WTC11 (cell line): ENCODE data around the gene LCN1. TPM values are rescaled to one million over a fixed set of nuclear protein-coding genes. Genes with fewer than 3 reads are reported as not detected.

Experiments used
- ATAC-seq: fragments of 200-7000 bp; cut with Tn5 transposase; 2 replicates; pipeline ENCODE4 v1.10.0; 2021; ENCODE audit warnings: mild to moderate bottlenecking, moderate library complexity
- CTCF ChIA-PET: fragments of 300-600 bp; sonication (Branson Sonifier 250); formaldehyde crosslinking; loops from one replicate; lab custom pipeline; 2021; ENCODE audit warnings: antibody characterized with exemption; lab: Charles Lee
- POLR2A ChIA-PET: fragments of 350-600 bp; sonication (Branson Sonifier 250); formaldehyde crosslinking; loops from one replicate; lab custom pipeline; 2021; ENCODE audit warnings: antibody characterized with exemption; lab: Charles Lee
- DNase-seq: peaks from one replicate; pipeline ENCODE4 v3.0.0; 2021; ENCODE audit warnings: low spot score
- H3K27ac Mint-ChIP-seq: 2 replicates; pipeline ENCODE4 v1.8.0; 2021; ENCODE audit warnings: mixed read lengths
- H3K27me3 Mint-ChIP-seq: 2 replicates; pipeline ENCODE4 v1.8.0; 2021; ENCODE audit warnings: low read depth, mild to moderate bottlenecking, moderate library complexity, mixed read lengths
- H3K36me3 Mint-ChIP-seq: 2 replicates; pipeline ENCODE4 v1.8.0; 2021; ENCODE audit warnings: mixed read lengths
- H3K4me1 Mint-ChIP-seq: 2 replicates; pipeline ENCODE4 v1.8.0; 2022; ENCODE audit warnings: mixed read lengths
- H3K4me3 Mint-ChIP-seq: 2 replicates; pipeline ENCODE4 v1.8.0; 2021; ENCODE audit warnings: mild to moderate bottlenecking, moderate library complexity, mixed read lengths
- H3K9me3 Mint-ChIP-seq: 2 replicates; pipeline ENCODE4 v1.8.0; 2021; ENCODE audit warnings: mixed read lengths
- CREM ChIP-seq: sonication (generic); formaldehyde crosslinking; IDR thresholded peaks from 2 replicates; pipeline ENCODE4 v1.8.1; 2022; ENCODE audit warnings: mild to moderate bottlenecking, missing genetic modification reagents, moderate library complexity
- ESRRA ChIP-seq: sonication (generic); formaldehyde crosslinking; IDR thresholded peaks from 2 replicates; pipeline ENCODE4 v1.8.1; 2022; ENCODE audit warnings: mild to moderate bottlenecking, missing genetic modification reagents, borderline replicate concordance
- FOXJ3 ChIP-seq: sonication (generic); formaldehyde crosslinking; IDR thresholded peaks from 2 replicates; pipeline ENCODE4 v1.9.0; 2021; ENCODE audit warnings: missing genetic modification reagents, mild to moderate bottlenecking, borderline replicate concordance
- HMGA2 ChIP-seq: fragments of 250-450 bp; sonication (Bioruptor Pico); IDR thresholded peaks from 2 replicates; pipeline ENCODE4 v1.4.0; 2021; ENCODE audit warnings: mild to moderate bottlenecking, moderate library complexity
- JUN ChIP-seq: sonication (generic); formaldehyde crosslinking; IDR thresholded peaks from 2 replicates; pipeline ENCODE4 v1.8.0; 2023; ENCODE audit warnings: mild to moderate bottlenecking, missing genetic modification reagents
- KAT7 ChIP-seq: sonication (generic); formaldehyde crosslinking; IDR thresholded peaks from 2 replicates; pipeline ENCODE4 v1.8.1; 2023; ENCODE audit warnings: missing genetic modification reagents, mild to moderate bottlenecking, borderline replicate concordance
- MXD4 ChIP-seq: fragments of 250-450 bp; sonication (Bioruptor Pico); IDR thresholded peaks from 2 replicates; pipeline ENCODE4 v1.8.0; 2021; ENCODE audit warnings: mild to moderate bottlenecking, moderate library complexity, borderline replicate concordance
- MYBL2 ChIP-seq: sonication (generic); formaldehyde crosslinking; IDR thresholded peaks from 2 replicates; pipeline ENCODE4 v1.8.1; 2023; ENCODE audit warnings: mild to moderate bottlenecking, moderate library complexity, missing genetic modification reagents
- NR1H2 ChIP-seq: sonication (generic); formaldehyde crosslinking; IDR thresholded peaks from 2 replicates; pipeline ENCODE4 v1.9.0; 2021; ENCODE audit warnings: mild to moderate bottlenecking, moderate library complexity, missing genetic modification reagents
- NR3C1 ChIP-seq: sonication (generic); formaldehyde crosslinking; conservative IDR thresholded peaks from 2 replicates; pipeline ENCODE4 v1.8.1; 2023; ENCODE audit warnings: low read depth, mild to moderate bottlenecking, missing genetic modification reagents
- RORB ChIP-seq: fragments of 250-450 bp; sonication (Bioruptor Pico); IDR thresholded peaks from 2 replicates; pipeline ENCODE4 v1.9.0; 2021; ENCODE audit warnings: mild to moderate bottlenecking
- SMAD3 ChIP-seq: sonication (generic); formaldehyde crosslinking; IDR thresholded peaks from 2 replicates; pipeline ENCODE4 v1.8.0; 2022; ENCODE audit warnings: missing genetic modification reagents, mild to moderate bottlenecking, borderline replicate concordance
- SMAD4 ChIP-seq: sonication (generic); formaldehyde crosslinking; IDR thresholded peaks from 2 replicates; pipeline ENCODE4 v1.8.0; 2022; ENCODE audit warnings: mild to moderate bottlenecking, missing genetic modification reagents
- SOX15 ChIP-seq: fragments of 250-450 bp; sonication (Bioruptor Pico); IDR thresholded peaks from 2 replicates; pipeline ENCODE4 v1.9.0; 2021; ENCODE audit warnings: mild to moderate bottlenecking
- TP53 ChIP-seq: sonication (generic); formaldehyde crosslinking; IDR thresholded peaks from 2 replicates; pipeline ENCODE4 v1.8.1; 2023; ENCODE audit warnings: mild to moderate bottlenecking, missing genetic modification reagents
- total RNA-seq: library from RNA; stranded (reverse); gene quantifications from 3 replicates; pipeline ENCODE4 v1.2.3, GENCODE V29; 2021
- TF ChIP-seq, protein P1 (sequence below): fragments of 250-450 bp; sonication (Bioruptor Pico); IDR thresholded peaks from 2 replicates; pipeline ENCODE4 v2.1.2; 2022; ENCODE audit warnings: mild to moderate bottlenecking, moderate library complexity
- TF ChIP-seq, protein P2 (sequence below): sonication (generic); formaldehyde crosslinking; IDR thresholded peaks from 2 replicates; pipeline ENCODE4 v1.8.0; 2023; ENCODE audit warnings: mild to moderate bottlenecking, missing genetic modification reagents
- TF ChIP-seq, protein P3 (sequence below): sonication (generic); formaldehyde crosslinking; IDR thresholded peaks from 2 replicates; pipeline ENCODE4 v1.8.0; 2022; ENCODE audit warnings: mild to moderate bottlenecking, missing genetic modification reagents
- TF ChIP-seq, protein P4 (sequence below): fragments of 250-450 bp; sonication (Bioruptor Pico); IDR thresholded peaks from 2 replicates; pipeline ENCODE4 v1.8.0; 2021; ENCODE audit warnings: mild to moderate bottlenecking
- TF ChIP-seq, protein P5 (sequence below): sonication (generic); formaldehyde crosslinking; IDR thresholded peaks from 2 replicates; pipeline ENCODE4 v1.8.0; 2023; ENCODE audit warnings: missing genetic modification reagents, mild to moderate bottlenecking, borderline replicate concordance

LCN1 gene
- total RNA-seq, 1 experiment from 2014 or later = not detected

DNA sequence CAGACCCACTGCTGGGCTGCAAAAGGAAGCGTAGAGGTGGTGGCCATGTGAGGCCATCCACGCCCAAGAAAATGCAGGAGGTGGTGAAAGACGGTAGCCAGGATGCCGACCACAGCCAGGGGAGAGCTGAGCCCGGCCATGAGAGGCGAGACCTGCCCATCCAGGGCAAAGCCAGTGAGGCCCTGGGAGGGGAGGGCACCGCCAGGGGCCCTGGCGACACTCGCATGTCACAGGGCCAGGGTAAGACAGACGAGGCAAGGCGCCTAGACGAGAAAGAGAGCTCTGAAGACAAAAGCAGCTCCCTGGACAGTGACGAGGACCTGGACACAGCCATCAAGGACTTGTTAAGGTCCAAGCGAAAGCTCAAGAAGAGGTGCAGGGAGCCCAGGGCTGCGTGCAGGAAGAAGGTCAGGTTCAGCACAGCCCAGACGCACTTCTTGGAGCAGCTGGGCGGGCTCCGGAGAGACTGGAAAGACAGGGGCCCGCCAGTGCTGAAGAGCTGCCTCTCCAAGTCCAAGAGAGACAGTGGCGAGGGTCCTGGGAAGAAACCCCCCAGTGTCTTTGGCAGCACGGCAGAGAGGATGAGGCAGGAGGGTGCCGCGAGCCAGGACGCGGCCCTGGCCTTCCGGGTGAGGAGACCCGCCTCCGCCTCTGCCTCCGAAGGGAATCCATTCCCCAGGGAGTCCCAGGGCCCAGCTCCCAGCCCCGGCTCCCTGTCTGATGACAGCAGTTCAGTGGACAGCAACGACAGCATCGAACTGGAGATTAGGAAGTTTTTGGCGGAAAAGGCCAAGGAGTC is 34.8 kb upstream of the LCN1 start:
- Mint-ChIP-seq H3K9me3 (no peaks in the 10 kb centered on the region), H3K27ac (no peak overlapping the region), H3K4me1 (peaks cover 12% of the 10 kb centered on the region; the same call in 1 of the 2 replicates), H3K27me3 (no peaks in the 10 kb centered on the region), H3K36me3 (peaks cover 37% of the 10 kb centered on the region), H3K4me3 (no peak overlapping the region)
- ChIA-PET POLR2A (no interaction called here), CTCF (interaction anchor here (1.1 kb wide), 1 partner anchor 15 kb away, joined by 3 read pairs; no protein-coding TSS in a partner anchor)
- ATAC-seq (no peak), DNase-seq (no peak)
- TF ChIP-seq RORB (CRISPR knock-in tag) (no peak), MXD4 (CRISPR knock-in tag) (no peak), HMGA2 (no peak), TP53 (CRISPR knock-in tag) (no peak), FOXJ3 (CRISPR knock-in tag) (no peak), SMAD4 (CRISPR knock-in tag) (no peak), CREM (CRISPR knock-in tag) (no peak), NR3C1 (CRISPR knock-in tag) (no peak), KAT7 (CRISPR knock-in tag) (no peak), MYBL2 (CRISPR knock-in tag) (no peak), ESRRA (CRISPR knock-in tag) (no peak), SOX15 (CRISPR knock-in tag) (no peak)
- TF ChIP-seq, protein P1, sequence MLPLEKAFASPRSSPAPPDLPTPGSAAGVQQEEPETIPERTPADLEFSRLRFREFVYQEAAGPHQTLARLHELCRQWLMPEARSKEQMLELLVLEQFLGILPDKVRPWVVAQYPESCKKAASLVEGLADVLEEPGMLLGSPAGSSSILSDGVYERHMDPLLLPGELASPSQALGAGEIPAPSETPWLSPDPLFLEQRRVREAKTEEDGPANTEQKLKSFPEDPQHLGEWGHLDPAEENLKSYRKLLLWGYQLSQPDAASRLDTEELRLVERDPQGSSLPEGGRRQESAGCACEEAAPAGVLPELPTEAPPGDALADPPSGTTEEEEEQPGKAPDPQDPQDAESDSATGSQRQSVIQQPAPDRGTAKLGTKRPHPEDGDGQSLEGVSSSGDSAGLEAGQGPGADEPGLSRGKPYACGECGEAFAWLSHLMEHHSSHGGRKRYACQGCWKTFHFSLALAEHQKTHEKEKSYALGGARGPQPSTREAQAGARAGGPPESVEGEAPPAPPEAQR (CRISPR knock-in tag) = no peak
- TF ChIP-seq, protein P2, sequence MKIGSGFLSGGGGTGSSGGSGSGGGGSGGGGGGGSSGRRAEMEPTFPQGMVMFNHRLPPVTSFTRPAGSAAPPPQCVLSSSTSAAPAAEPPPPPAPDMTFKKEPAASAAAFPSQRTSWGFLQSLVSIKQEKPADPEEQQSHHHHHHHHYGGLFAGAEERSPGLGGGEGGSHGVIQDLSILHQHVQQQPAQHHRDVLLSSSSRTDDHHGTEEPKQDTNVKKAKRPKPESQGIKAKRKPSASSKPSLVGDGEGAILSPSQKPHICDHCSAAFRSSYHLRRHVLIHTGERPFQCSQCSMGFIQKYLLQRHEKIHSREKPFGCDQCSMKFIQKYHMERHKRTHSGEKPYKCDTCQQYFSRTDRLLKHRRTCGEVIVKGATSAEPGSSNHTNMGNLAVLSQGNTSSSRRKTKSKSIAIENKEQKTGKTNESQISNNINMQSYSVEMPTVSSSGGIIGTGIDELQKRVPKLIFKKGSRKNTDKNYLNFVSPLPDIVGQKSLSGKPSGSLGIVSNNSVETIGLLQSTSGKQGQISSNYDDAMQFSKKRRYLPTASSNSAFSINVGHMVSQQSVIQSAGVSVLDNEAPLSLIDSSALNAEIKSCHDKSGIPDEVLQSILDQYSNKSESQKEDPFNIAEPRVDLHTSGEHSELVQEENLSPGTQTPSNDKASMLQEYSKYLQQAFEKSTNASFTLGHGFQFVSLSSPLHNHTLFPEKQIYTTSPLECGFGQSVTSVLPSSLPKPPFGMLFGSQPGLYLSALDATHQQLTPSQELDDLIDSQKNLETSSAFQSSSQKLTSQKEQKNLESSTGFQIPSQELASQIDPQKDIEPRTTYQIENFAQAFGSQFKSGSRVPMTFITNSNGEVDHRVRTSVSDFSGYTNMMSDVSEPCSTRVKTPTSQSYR = no peak
- TF ChIP-seq, protein P3, sequence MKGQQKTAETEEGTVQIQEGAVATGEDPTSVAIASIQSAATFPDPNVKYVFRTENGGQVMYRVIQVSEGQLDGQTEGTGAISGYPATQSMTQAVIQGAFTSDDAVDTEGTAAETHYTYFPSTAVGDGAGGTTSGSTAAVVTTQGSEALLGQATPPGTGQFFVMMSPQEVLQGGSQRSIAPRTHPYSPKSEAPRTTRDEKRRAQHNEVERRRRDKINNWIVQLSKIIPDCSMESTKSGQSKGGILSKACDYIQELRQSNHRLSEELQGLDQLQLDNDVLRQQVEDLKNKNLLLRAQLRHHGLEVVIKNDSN (CRISPR knock-in tag) = no peak

DNA sequence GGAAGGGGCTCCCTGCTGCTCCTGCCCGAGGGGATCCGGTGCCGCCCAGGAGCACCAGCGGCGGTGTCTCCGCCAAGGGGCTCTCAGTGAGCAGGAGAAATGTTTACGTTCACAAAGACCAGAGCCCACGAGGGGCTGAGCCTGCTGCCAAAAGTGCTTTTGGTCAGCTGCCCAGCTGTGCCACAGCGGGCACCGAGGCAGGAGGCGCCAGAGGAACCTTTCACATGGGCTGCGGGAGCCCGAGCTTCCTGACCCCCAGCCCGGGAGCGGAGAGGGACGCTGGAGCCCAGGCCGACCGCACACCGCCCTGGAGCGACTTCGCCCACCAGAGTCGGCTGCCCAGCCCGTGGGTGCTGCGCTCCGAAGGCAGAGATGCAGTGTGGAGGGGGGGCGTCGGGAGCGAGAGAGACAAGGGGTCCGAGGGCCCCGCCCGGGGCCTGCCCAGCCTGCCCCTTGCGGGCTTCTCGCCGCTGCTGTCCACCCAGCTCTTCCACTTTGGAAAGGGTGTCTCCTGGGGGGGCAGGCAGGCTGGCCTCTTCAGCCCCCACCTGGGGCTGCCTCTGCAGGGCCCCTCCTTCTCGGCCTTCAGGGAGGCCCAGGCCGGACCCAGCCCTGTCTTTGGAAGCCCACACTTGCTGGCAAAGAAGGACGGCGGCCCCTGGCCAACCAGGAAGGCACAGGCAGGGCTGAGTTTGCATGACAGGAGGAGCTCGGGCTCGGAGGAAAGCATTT is 33.8 kb upstream of the LCN1 start:
- ATAC-seq (no peak), DNase-seq (no peak)
- Mint-ChIP-seq H3K4me3 (no peak overlapping the region), H3K27me3 (no peaks in the 10 kb centered on the region), H3K27ac (no peak overlapping the region), H3K9me3 (no peaks in the 10 kb centered on the region), H3K36me3 (peaks cover 37% of the 10 kb centered on the region), H3K4me1 (0 out of 2 replicates have a peak, but pooled peaks cover 4% of the 10 kb centered on the region)
- TF ChIP-seq, protein P4, sequence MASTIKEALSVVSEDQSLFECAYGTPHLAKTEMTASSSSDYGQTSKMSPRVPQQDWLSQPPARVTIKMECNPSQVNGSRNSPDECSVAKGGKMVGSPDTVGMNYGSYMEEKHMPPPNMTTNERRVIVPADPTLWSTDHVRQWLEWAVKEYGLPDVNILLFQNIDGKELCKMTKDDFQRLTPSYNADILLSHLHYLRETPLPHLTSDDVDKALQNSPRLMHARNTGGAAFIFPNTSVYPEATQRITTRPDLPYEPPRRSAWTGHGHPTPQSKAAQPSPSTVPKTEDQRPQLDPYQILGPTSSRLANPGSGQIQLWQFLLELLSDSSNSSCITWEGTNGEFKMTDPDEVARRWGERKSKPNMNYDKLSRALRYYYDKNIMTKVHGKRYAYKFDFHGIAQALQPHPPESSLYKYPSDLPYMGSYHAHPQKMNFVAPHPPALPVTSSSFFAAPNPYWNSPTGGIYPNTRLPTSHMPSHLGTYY (CRISPR knock-in tag) = no peak
- TF ChIP-seq SMAD3 (CRISPR knock-in tag) = no peak
- no peak for TF ChIP-seq SMAD4 (CRISPR knock-in tag)
- TF ChIP-seq ESRRA (CRISPR knock-in tag) = no peak
- TF ChIP-seq, protein P5, sequence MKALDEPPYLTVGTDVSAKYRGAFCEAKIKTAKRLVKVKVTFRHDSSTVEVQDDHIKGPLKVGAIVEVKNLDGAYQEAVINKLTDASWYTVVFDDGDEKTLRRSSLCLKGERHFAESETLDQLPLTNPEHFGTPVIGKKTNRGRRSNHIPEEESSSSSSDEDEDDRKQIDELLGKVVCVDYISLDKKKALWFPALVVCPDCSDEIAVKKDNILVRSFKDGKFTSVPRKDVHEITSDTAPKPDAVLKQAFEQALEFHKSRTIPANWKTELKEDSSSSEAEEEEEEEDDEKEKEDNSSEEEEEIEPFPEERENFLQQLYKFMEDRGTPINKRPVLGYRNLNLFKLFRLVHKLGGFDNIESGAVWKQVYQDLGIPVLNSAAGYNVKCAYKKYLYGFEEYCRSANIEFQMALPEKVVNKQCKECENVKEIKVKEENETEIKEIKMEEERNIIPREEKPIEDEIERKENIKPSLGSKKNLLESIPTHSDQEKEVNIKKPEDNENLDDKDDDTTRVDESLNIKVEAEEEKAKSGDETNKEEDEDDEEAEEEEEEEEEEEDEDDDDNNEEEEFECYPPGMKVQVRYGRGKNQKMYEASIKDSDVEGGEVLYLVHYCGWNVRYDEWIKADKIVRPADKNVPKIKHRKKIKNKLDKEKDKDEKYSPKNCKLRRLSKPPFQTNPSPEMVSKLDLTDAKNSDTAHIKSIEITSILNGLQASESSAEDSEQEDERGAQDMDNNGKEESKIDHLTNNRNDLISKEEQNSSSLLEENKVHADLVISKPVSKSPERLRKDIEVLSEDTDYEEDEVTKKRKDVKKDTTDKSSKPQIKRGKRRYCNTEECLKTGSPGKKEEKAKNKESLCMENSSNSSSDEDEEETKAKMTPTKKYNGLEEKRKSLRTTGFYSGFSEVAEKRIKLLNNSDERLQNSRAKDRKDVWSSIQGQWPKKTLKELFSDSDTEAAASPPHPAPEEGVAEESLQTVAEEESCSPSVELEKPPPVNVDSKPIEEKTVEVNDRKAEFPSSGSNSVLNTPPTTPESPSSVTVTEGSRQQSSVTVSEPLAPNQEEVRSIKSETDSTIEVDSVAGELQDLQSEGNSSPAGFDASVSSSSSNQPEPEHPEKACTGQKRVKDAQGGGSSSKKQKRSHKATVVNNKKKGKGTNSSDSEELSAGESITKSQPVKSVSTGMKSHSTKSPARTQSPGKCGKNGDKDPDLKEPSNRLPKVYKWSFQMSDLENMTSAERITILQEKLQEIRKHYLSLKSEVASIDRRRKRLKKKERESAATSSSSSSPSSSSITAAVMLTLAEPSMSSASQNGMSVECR (CRISPR knock-in tag) = no peak
- TF ChIP-seq JUN (CRISPR knock-in tag) = no peak
- TF ChIP-seq NR1H2 (CRISPR knock-in tag) = no peak
- CTCF ChIA-PET = no interaction called here
- POLR2A ChIA-PET = no interaction called here
